Astrocyte of the spinal cord (primary cell): Measurements from ENCODE around the gene SFT2D3.

Experiments used
- DNase-seq: peaks from one replicate; pipeline ENCODE4 v3.0.0; 2011; ENCODE audit warnings: low read depth, low spot score
- H3K4me3 ChIP-seq: 2 replicates; pipeline ENCODE4 v1.5.1; 2011; ENCODE audit warnings: low read depth, mild to moderate bottlenecking, low read length, moderate library complexity
- in situ Hi-C: cut with HindIII; loops from 2 replicates; pipeline ENCODE4 v1.10.0; 2017; ENCODE audit warnings: low sequenced_read_pairs
- TF ChIP-seq, protein P1 (sequence below): IDR thresholded peaks from 2 replicates; pipeline ENCODE4 v1.5.1; 2012; ENCODE audit warnings: low read depth, mild to moderate bottlenecking, low read length, inconsistent platforms

The SFT2D3 gene

DNA sequence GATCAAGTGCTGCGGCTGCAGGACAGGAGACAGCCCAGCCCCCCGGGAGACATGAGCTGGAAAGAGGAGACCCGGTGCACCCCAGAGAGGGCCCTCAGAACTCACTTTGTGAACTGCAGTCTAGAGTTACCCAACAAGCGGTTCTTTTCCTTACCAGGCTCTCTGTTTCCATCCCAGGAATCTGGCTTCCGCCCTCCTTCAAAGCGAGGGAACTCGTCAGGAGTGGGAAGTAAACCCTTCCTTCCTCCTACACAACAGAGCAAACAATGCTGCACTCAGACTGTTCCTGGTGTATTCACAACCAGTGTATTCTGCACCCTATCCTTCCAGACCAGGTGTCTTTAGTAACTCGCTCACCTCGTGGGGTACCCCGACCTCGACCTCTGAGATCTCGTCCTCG, 8.0 kb downstream of the SFT2D3 start:
- in situ Hi-C loops = no loop called here

DNA sequence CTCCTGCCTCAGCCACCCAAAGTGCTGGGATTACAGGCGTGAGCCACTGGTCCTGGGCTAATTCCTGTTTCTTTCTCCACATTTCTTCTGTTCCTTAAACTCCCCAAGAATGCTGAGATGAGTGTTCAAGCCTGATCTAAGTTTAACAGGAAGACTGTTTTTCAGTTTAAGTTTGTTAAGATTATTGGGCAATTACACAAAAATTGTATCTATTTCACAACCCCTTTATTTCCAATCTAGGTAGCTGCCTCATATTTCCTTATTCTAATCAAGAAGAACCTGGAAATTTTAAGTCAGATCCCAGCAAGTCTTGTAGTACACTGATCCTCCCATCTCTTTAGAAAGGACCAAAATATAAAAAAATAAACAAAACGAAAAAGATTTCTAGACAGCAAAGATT, 11.7 kb downstream of the SFT2D3 start:
- H3K4me3 ChIP-seq = no peak overlapping the region
- in situ Hi-C loops = no loop called here
- TF ChIP-seq, protein P1, sequence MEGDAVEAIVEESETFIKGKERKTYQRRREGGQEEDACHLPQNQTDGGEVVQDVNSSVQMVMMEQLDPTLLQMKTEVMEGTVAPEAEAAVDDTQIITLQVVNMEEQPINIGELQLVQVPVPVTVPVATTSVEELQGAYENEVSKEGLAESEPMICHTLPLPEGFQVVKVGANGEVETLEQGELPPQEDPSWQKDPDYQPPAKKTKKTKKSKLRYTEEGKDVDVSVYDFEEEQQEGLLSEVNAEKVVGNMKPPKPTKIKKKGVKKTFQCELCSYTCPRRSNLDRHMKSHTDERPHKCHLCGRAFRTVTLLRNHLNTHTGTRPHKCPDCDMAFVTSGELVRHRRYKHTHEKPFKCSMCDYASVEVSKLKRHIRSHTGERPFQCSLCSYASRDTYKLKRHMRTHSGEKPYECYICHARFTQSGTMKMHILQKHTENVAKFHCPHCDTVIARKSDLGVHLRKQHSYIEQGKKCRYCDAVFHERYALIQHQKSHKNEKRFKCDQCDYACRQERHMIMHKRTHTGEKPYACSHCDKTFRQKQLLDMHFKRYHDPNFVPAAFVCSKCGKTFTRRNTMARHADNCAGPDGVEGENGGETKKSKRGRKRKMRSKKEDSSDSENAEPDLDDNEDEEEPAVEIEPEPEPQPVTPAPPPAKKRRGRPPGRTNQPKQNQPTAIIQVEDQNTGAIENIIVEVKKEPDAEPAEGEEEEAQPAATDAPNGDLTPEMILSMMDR = no peak
- no peak for DNase-seq

More for the DNA sequence above, 8.0 kb downstream of the SFT2D3 start:
- DNase-seq = no peak
- TF ChIP-seq, protein P1 = no peak
- H3K4me3 ChIP-seq = no peak overlapping the region

GRCh38 chr2:127713562-127713961, 12.3 kb downstream of the SFT2D3 start:
- in situ Hi-C loops = no loop called here
- DNase-seq = no peak
- no peak overlapping the region for H3K4me3 ChIP-seq
- TF ChIP-seq, protein P1 = no peak

DNA sequence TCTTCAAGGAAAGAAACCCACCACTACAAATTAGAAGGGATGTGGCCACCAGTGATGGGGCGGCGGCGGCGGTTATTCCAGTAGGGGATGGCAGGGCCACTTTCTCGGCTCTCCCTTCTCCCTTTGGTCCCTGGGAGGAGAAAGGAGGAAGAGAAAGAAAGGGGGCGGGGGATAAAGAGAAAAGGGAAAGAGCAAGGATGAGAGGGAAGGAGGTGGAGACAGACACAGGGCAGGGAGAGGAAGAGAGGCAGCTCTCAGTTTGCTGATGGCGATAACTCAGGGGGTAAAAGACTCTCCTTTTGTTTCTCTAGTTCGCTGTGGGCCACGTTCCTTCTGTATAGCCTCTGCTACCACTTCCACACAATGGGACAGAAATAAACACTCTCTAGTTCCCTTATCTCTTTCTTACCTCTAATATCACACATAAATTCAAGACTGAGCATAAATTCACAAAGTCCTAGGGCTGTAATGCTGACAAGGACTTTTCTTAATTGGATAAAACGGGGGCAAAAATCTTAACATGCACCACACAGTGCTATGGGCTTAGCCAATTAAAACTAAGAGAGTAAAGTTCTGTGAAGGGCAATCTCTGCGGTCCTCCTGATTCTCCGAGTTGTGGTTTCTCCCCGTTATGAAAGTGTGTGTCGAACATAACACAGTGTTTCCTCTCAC, 14.6 kb downstream of the SFT2D3 start:
- TF ChIP-seq, protein P1 = no peak
- no peak overlapping the region for H3K4me3 ChIP-seq
- DNase-seq = no peak
- in situ Hi-C loops = no loop called here

DNA sequence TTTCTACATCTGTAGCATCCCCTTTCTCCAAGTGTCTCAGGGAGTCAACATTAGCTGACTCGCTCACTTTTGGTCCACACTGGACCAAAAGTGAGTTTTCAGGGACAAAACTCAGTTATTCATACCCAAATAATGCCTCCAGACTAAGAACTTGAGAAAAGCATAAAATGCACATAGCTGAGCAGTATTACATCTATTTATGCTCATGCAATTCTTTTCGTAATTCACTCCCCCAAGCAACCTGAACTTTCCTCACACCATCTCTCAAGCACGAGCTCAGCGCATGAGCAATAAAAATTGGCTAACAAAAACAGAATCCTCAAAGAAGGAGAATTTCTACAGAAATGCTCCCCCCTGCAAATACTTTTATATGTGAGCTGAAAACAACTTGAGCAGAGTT, 17.0 kb downstream of the SFT2D3 start:
- DNase-seq = no peak
- no peak overlapping the region for H3K4me3 ChIP-seq
- TF ChIP-seq, protein P1 = no peak
- in situ Hi-C loops = no loop called here

DNA sequence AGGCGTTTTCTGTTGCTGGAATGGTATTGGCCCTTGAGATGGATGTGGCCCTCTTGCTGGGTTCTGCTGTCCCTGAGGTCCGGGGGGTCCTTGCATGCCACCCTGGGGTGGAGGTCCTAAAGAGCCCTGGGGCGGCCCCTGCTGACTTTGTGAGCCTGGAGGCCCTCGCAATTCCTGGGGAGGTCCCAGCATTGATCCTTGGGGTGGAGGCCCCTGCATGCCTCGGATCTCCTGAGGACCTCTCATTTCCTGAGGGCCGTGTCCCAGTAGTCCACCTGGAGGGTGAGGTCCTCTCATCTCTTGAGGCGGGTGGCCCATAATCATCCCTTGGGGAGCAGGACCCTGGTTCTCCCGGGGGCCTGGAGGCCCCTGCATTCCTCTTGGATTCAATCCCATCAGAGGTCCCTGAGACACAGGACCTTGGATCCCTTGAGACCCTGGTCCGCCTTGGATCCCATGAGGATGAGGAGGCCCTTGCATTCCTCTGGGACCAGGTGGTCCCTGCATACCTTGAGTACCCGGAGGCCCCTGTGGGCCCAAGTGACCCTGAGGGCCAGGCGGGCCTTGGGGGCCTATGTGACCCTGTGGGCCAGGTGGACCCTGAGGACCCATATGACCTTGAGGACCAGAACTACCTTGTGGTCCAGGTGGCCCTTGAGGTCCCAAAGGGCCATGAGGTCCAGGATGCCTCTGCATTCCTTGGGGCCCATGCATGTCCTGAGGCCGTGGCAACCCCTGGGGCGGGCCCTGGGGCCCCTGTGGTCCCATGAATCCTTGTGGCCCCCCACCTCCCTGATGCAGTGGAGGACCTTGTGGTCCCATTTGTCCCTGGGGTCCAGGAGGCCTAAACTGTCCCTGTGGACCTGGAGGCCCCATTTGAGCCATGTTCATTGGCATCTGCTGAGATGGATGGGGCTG, 18.3 kb downstream of the SFT2D3 start:
- DNase-seq = no peak
- no peak overlapping the region for H3K4me3 ChIP-seq
- in situ Hi-C loops = no loop called here
- TF ChIP-seq, protein P1 = no peak
